IMR-90 (cell line): ENCODE data around the gene FAM78B. TPM values are rescaled to one million over a fixed set of nuclear protein-coding genes. Genes with fewer than 3 reads are reported as not detected.

Experiments used
- ATAC-seq: fragments of 200-7000 bp; cut with Tn5 transposase; 2 replicates; pipeline ENCODE4 v1.9.1; 2020; ENCODE audit warnings: low read depth, mild to moderate bottlenecking, moderate library complexity
- BruUV-seq: library from RNA; stranded (reverse); fragments of 400-500 nt; replicated peaks from 2 replicates; lab custom pipeline; 2021; lab: Mats Ljungman, UMichigan
- CTCF ChIA-PET: fragments of 300-600 bp; formaldehyde crosslinking; extraction: SDS; loops from one replicate; lab custom pipeline; 2021; ENCODE audit warnings: antibody characterized with exemption; lab: Yijun Ruan, JAX
- POLR2A ChIA-PET: fragments of 300-600 bp; sonication (Branson Sonifier 250); formaldehyde crosslinking; loops from one replicate; lab custom pipeline; 2022; ENCODE audit warnings: antibody characterized with exemption; ENCODE audit not compliant: unreplicated experiment; lab: Charles Lee
- DNase-seq: peaks from one replicate; pipeline ENCODE4 v3.0.0; 2013
- H2AFZ ChIP-seq: replicated peaks from 2 replicates; pipeline ENCODE3; 2013; ENCODE audit warnings: low read length, mild to moderate bottlenecking; ENCODE audit not compliant: poor library complexity
- H2AK5ac ChIP-seq: 2 replicates; pipeline ENCODE4 v1.6.1; 2013; ENCODE audit warnings: low read depth, low read length, inconsistent platforms
- H2AK9ac ChIP-seq: replicated peaks from 2 replicates; pipeline ENCODE3; 2013; ENCODE audit warnings: mild to moderate bottlenecking, low read depth, low read length, moderate library complexity; ENCODE audit not compliant: poor library complexity
- H2BK120ac ChIP-seq: 2 replicates; pipeline ENCODE4 v1.6.1; 2013; ENCODE audit warnings: low read depth, low read length, inconsistent platforms
- H2BK15ac ChIP-seq: 3 replicates; pipeline ENCODE4 v1.6.1; 2013; ENCODE audit warnings: low read depth, low read length, inconsistent platforms
- H2BK20ac ChIP-seq: 2 replicates; pipeline ENCODE4 v1.6.1; 2013; ENCODE audit warnings: low read depth, mild to moderate bottlenecking, inconsistent platforms, low read length, moderate library complexity
- H2BK5ac ChIP-seq: 2 replicates; pipeline ENCODE4 v1.6.1; 2013; ENCODE audit warnings: mild to moderate bottlenecking, low read depth, low read length, inconsistent platforms; ENCODE audit not compliant: poor library complexity, severe bottlenecking
- H3K14ac ChIP-seq: replicated peaks from 2 replicates; pipeline ENCODE4 v1.6.1; 2013; ENCODE audit warnings: low read depth, low read length, inconsistent platforms
- H3K18ac ChIP-seq: 2 replicates; pipeline ENCODE4 v1.6.1; 2013; ENCODE audit warnings: low read depth, low read length, control low read depth
- H3K23ac ChIP-seq: 2 replicates; pipeline ENCODE4 v1.6.1; 2013; ENCODE audit warnings: low read depth, low read length, inconsistent platforms
- H3K27ac ChIP-seq: 2 replicates; pipeline ENCODE4 v1.5.1; 2013; ENCODE audit warnings: mild to moderate bottlenecking, control low read depth, low read length; ENCODE audit not compliant: insufficient read depth
- H3K27me3 ChIP-seq: 2 replicates; pipeline ENCODE4 v1.6.1; 2013; ENCODE audit warnings: low read length; ENCODE audit not compliant: control insufficient read depth, insufficient read depth
- H3K36me3 ChIP-seq: 2 replicates; pipeline ENCODE4 v1.6.1; 2013; ENCODE audit warnings: low read length, mixed read lengths; ENCODE audit not compliant: control insufficient read depth, insufficient read depth
- H3K4ac ChIP-seq: 2 replicates; pipeline ENCODE4 v1.6.1; 2013; ENCODE audit warnings: low read depth, low read length, inconsistent platforms
- H3K4me1 ChIP-seq: 2 replicates; pipeline ENCODE4 v1.6.1; 2013; ENCODE audit warnings: low read length, mixed read lengths; ENCODE audit not compliant: control insufficient read depth, insufficient read depth
- H3K4me2 ChIP-seq: 2 replicates; pipeline ENCODE4 v1.6.1; 2013; ENCODE audit warnings: low read depth, mild to moderate bottlenecking, control low read depth, low read length, moderate library complexity
- H3K4me3 ChIP-seq: 2 replicates; pipeline ENCODE4 v1.5.1; 2013; ENCODE audit warnings: low read depth, mild to moderate bottlenecking, control low read depth, low read length, moderate library complexity; ENCODE audit not compliant: insufficient read depth
- H3K56ac ChIP-seq: 2 replicates; pipeline ENCODE4 v1.6.1; 2013; ENCODE audit warnings: low read length, inconsistent platforms; ENCODE audit not compliant: insufficient read depth; ENCODE audit errors: extremely low read depth
- H3K79me1 ChIP-seq, 2 experiments: 2 replicates each; pipeline ENCODE4 v1.6.1; 2013; ENCODE audit warnings: low read length in 2 of 2, inconsistent platforms in 1 of 2, low read depth in 1 of 2
- H3K9ac ChIP-seq: 2 replicates; pipeline ENCODE4 v1.6.1; 2013; ENCODE audit warnings: low read depth, low read length, control low read depth
- H3K9me1 ChIP-seq: 2 replicates; pipeline ENCODE4 v1.6.1; 2013; ENCODE audit warnings: low read length, inconsistent platforms; ENCODE audit not compliant: insufficient read depth
- H3K9me3 ChIP-seq: 2 replicates; pipeline ENCODE4 v1.6.1; 2013; ENCODE audit warnings: low read length; ENCODE audit not compliant: control insufficient read depth, insufficient read depth
- H4K20me1 ChIP-seq: 2 replicates; pipeline ENCODE4 v1.6.1; 2013; ENCODE audit warnings: low read length, inconsistent platforms; ENCODE audit not compliant: insufficient read depth
- H4K5ac ChIP-seq: 2 replicates; pipeline ENCODE4 v1.6.1; 2013; ENCODE audit warnings: mild to moderate bottlenecking, low read depth, low read length, control low read depth
- H4K8ac ChIP-seq, 2 experiments: 2 replicates each; pipeline ENCODE4 v1.6.1; 2013; ENCODE audit warnings: low read depth in 2 of 2, low read length in 2 of 2, control low read depth in 1 of 2, inconsistent platforms in 1 of 2
- H4K91ac ChIP-seq: 2 replicates; pipeline ENCODE4 v1.6.1; 2013; ENCODE audit warnings: low read depth, low read length, inconsistent platforms; ENCODE audit not compliant: insufficient read depth
- CEBPB ChIP-seq: IDR thresholded peaks from 2 replicates; pipeline ENCODE4 v1.6.1; 2012; ENCODE audit warnings: low read depth, low read length, improper control_type of control experiment
- CHD1 ChIP-seq: IDR thresholded peaks from 2 replicates; pipeline ENCODE4 v1.6.1; 2012; ENCODE audit warnings: low read depth, low read length, improper control_type of control experiment
- ELK1 ChIP-seq: fragments of 150-350 bp; IDR thresholded peaks from 2 replicates; pipeline ENCODE4 v1.6.1; 2016; ENCODE audit warnings: low read depth, mild to moderate bottlenecking, low read length, moderate library complexity, borderline replicate concordance
- MAZ ChIP-seq: IDR thresholded peaks from 2 replicates; pipeline ENCODE4 v1.6.1; 2012; ENCODE audit warnings: low read depth, mild to moderate bottlenecking, low read length, improper control_type of control experiment, moderate library complexity, borderline replicate concordance
- MXI1 ChIP-seq: IDR thresholded peaks from 2 replicates; pipeline ENCODE4 v1.6.1; 2012; ENCODE audit warnings: low read depth, mild to moderate bottlenecking, low read length, moderate library complexity, borderline replicate concordance
- NFE2L2 ChIP-seq: fragments of 150-350 bp; IDR thresholded peaks from 2 replicates; pipeline ENCODE4 v1.6.1; 2016; ENCODE audit warnings: low read depth, mild to moderate bottlenecking, low read length
- POLR2A ChIP-seq: IDR thresholded peaks from 2 replicates; pipeline ENCODE4 v1.6.1; 2012; ENCODE audit warnings: mild to moderate bottlenecking, low read depth, low read length
- RAD21 ChIP-seq: IDR thresholded peaks from 2 replicates; pipeline ENCODE4 v1.6.1; 2012; ENCODE audit warnings: low read length, improper control_type of control experiment
- RCOR1 ChIP-seq: IDR thresholded peaks from 2 replicates; pipeline ENCODE4 v1.6.1; 2012; ENCODE audit warnings: mild to moderate bottlenecking, low read length, improper control_type of control experiment; ENCODE audit not compliant: insufficient replicate concordance
- RFX5 ChIP-seq: IDR thresholded peaks from 2 replicates; pipeline ENCODE4 v1.8.0; 2012; ENCODE audit warnings: low read depth, mild to moderate bottlenecking, low read length, moderate library complexity
- SMC3 ChIP-seq: fragments of 150-350 bp; IDR thresholded peaks from 2 replicates; pipeline ENCODE4 v1.6.1; 2016; ENCODE audit warnings: low read depth, mild to moderate bottlenecking, antibody characterized with exemption, low read length, moderate library complexity
- WGBS, 2 experiments: methylation state at CpG; one replicate each; pipeline versions ENCODE4 v1.1.5 to v1.1.7; 2013; ENCODE audit warnings: missing lambda C conversion rate in 2 of 2; ENCODE audit not compliant: insufficient read length in 1 of 2; ENCODE audit errors: extremely low coverage in 2 of 2; 5-methylcytosine and 5-hydroxymethylcytosine counted together
- dilution Hi-C: fragments of 300-500 bp; cut with HindIII; formaldehyde crosslinking; loops from one replicate; pipeline ENCODE4 v1.14.3; 2018; ENCODE audit warnings: low sequenced_read_pairs; ENCODE audit not compliant: unreplicated experiment
- in situ Hi-C: fragments of 300-500 bp; cut with MboI; formaldehyde crosslinking; loops from 3 replicates; pipeline ENCODE4 v1.14.3; 2019; ENCODE audit warnings: low sequenced_read_pairs, inconsistent platforms, mixed read lengths
- intact Hi-C: fragments of 100-400 bp; cut with micrococcal nuclease; formaldehyde crosslinking; loops from 2 replicates; pipeline ENCODE4 v1.10.0; 2022
- polyA plus RNA-seq, 3 experiments: library from polyadenylated mRNA; depleted of rRNA; stranded (reverse); fragments of >200 nt; gene quantifications; 2 replicates each; pipeline ENCODE4 v1.2.3, GENCODE V29; 2012; ENCODE audit warnings: low replicate concordance in 1 of 3
- total RNA-seq: library from RNA; depleted of rRNA; stranded (reverse); fragments of >200 nt; gene quantifications from 2 replicates; pipeline ENCODE4 v1.2.3, GENCODE V29; 2012

FAM78B gene
- total and polyA plus RNA-seq, 2 of the 4 experiments (the other 2 are of a cell fraction): under 0.01 to 0.12 TPM

DNA sequence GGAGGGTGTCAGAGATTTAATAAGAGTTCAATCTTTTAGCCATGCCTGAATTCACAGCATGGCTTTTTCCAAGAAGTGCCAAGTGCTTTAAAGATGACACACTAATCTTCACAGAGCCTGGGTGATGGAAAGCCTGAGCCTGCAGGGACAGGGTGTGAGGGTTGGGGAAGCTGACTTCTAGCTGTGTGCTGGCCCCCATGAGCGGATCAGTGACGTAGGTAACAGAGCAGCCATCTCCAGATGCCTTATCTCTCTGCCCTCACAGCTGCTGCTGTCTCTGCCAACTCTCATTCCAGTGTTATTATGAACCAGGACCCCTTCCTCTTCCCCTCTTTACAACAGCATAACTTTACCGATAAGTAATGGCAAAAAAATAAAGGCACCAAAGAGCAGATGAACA, 30.6 kb downstream of the FAM78B start:
- no peak overlapping the region for H3K27ac ChIP-seq
- no peak for DNase-seq
- no peak overlapping the region for H3K56ac ChIP-seq
- H2BK120ac ChIP-seq: no peak overlapping the region
- H2BK20ac ChIP-seq: no peak overlapping the region
- H3K18ac ChIP-seq: no peak overlapping the region
- H4K8ac ChIP-seq: no peak overlapping the region
- dilution Hi-C loops: no loop called here
- H4K20me1 ChIP-seq: no peaks in the 10 kb centered on the region
- H4K5ac ChIP-seq: no peak overlapping the region
- TF ChIP-seq MXI1 (no peak), MAZ (no peak), RFX5 (no peak), ELK1 (no peak), CEBPB (no peak), SMC3 (no peak), RCOR1 (no peak), CHD1 (no peak), RAD21 (no peak), NFE2L2 (no peak), POLR2A (no peak)
- H3K9me3 ChIP-seq: peaks cover 8% of the 10 kb centered on the region
- H3K4me2 ChIP-seq: no peak overlapping the region
- H3K9me1 ChIP-seq: no peaks in the 10 kb centered on the region
- H2AFZ ChIP-seq: no peak overlapping the region
- no peak overlapping the region for H3K4me3 ChIP-seq
- H4K91ac ChIP-seq: no peak overlapping the region
- WGBS, 2 experiments: no CpG with 5 or more reads among the region's 3 CpGs
- no peak overlapping the region for H2BK15ac ChIP-seq
- no peak overlapping the region for H3K23ac ChIP-seq
- POLR2A ChIA-PET: no interaction called here
- in situ Hi-C loops: no loop called here
- ATAC-seq: no peak
- no peaks in the 10 kb centered on the region for H3K79me1 ChIP-seq
- no peak overlapping the region for H3K4ac ChIP-seq
- no peak overlapping the region for H3K14ac ChIP-seq
- no TSS peak for BruUV-seq
- no peaks in the 10 kb centered on the region for H3K36me3 ChIP-seq
- H2BK5ac ChIP-seq: no peak overlapping the region
- intact Hi-C loops: no loop called here
- CTCF ChIA-PET: no interaction called here
- H2AK9ac ChIP-seq: no peak overlapping the region
- H3K9ac ChIP-seq: no peak overlapping the region
- no peak overlapping the region for H2AK5ac ChIP-seq
- H3K4me1 ChIP-seq: no peaks in the 10 kb centered on the region
- no peaks in the 10 kb centered on the region for H3K27me3 ChIP-seq
